K562 (cell line): ENCODE measurements around the gene PPT2. TPM values are rescaled to one million over a fixed set of nuclear protein-coding genes. Genes with fewer than 3 reads are reported as not detected.

ENCODE experiments used
- ATAC-seq: fragments of 200-7000 bp; cut with Tn5 transposase; 3 replicates; pipeline ENCODE4 v1.9.1; 2020; ENCODE audit warnings: moderate library complexity
- BruUV-seq: library from RNA; stranded (reverse); fragments of 400-500 nt; replicated peaks from 2 replicates; lab custom pipeline; 2021; lab: Mats Ljungman, UMichigan
- CTCF ChIA-PET: fragments of 300-600 bp; formaldehyde crosslinking; extraction: SDS; loops from one replicate; lab custom pipeline; 2021; ENCODE audit warnings: low intra/inter-chr PET ratio; lab: Yijun Ruan, JAX
- POLR2A ChIA-PET: fragments of 300-600, 350-650 bp; sonication (Branson Sonifier 250); formaldehyde crosslinking; extraction: SDS; loops from one replicate; lab custom pipeline; 2021; ENCODE audit warnings: antibody characterized with exemption, inconsistent platforms; lab: Yijun Ruan, JAX
- DNase-seq, 4 experiments: peaks; one replicate each; pipeline versions ENCODE4 v3.0.0 to v3.0.0-alpha.2; 2011 to 2018; ENCODE audit warnings: low spot score in 3 of 4, mixed read lengths in 3 of 4; ENCODE audit errors: extremely low read depth in 1 of 4
- FAIRE-seq: peaks from 2 replicates; lab custom pipeline; 2011; peaks lifted over from hg19 to GRCh38; lab: Jason Lieb, UNC
- H2AFZ ChIP-seq: 2 replicates; pipeline ENCODE4 v1.6.0; 2011; ENCODE audit warnings: low read depth, low read length, control low read depth, inconsistent platforms
- H3K27ac ChIP-seq: fragments of 200-600 bp; 3 replicates; pipeline ENCODE4 v1.8.0; 2011; ENCODE audit warnings: low read depth, mild to moderate bottlenecking, control low read depth, inconsistent platforms, low read length, moderate library complexity, mixed read lengths; ENCODE audit errors: extremely low read depth
- H3K27me3 ChIP-seq, 2 experiments: fragments of 300-600 bp in 1 of 2; 2 replicates in 1 of 2; 3 replicates in 1 of 2; pipeline versions ENCODE4 v1.6.0 to v1.8.0; 2011; ENCODE audit warnings: inconsistent platforms in 2 of 2, low read length in 2 of 2, mild to moderate bottlenecking in 1 of 2, mixed read lengths in 1 of 2, moderate library complexity in 1 of 2; ENCODE audit not compliant: control insufficient read depth in 2 of 2, insufficient read depth in 2 of 2
- H3K36me3 ChIP-seq: fragments of 300-600 bp; 3 replicates; pipeline ENCODE4 v1.8.0; 2011; ENCODE audit warnings: mild to moderate bottlenecking, low read length, inconsistent platforms; ENCODE audit not compliant: control insufficient read depth, insufficient read depth
- H3K4me1 ChIP-seq, 2 experiments: fragments of 200-600 bp in 1 of 2; replicated peaks in 1 of 2; 2 replicates in 1 of 2; 3 replicates in 1 of 2; pipeline versions ENCODE4 v1.5.1 to v1.8.0; 2011; ENCODE audit warnings: inconsistent platforms in 2 of 2, low read length in 2 of 2, mild to moderate bottlenecking in 1 of 2, mixed read lengths in 1 of 2, moderate library complexity in 1 of 2; ENCODE audit not compliant: control insufficient read depth in 2 of 2, insufficient read depth in 2 of 2
- H3K4me2 ChIP-seq: 2 replicates; pipeline ENCODE4 v1.6.1; 2011; ENCODE audit warnings: low read length, control low read depth, inconsistent platforms, mixed read lengths; ENCODE audit not compliant: insufficient read depth
- H3K4me3 ChIP-seq: fragments of 200-600 bp; sonication (generic), shearing (Covaris generic); 2 replicates; pipeline ENCODE4 v1.5.1; 2016; ENCODE audit warnings: control low read depth, inconsistent platforms
- H3K79me2 ChIP-seq: fragments of 200-600 bp; 3 replicates; pipeline ENCODE4 v1.8.0; 2011; ENCODE audit warnings: low read length, inconsistent platforms; ENCODE audit not compliant: control insufficient read depth, insufficient read depth
- H3K9ac ChIP-seq, 2 experiments: 2 replicates each; pipeline versions ENCODE4 v1.6.0 to v1.6.1; 2011; ENCODE audit warnings: low read depth in 2 of 2, low read length in 2 of 2, control low read depth in 1 of 2, inconsistent platforms in 1 of 2, mild to moderate bottlenecking in 1 of 2, mixed read lengths in 1 of 2; ENCODE audit not compliant: insufficient read depth in 1 of 2
- H3K9me1 ChIP-seq: one replicate; pipeline ENCODE4 v1.6.0; 2011; ENCODE audit warnings: inconsistent platforms, mild to moderate bottlenecking, low read length, moderate library complexity; ENCODE audit not compliant: control insufficient read depth, insufficient read depth
- H3K9me3 ChIP-seq: replicated peaks from 2 replicates; pipeline ENCODE4 v1.5.1; 2011; ENCODE audit warnings: low read depth, low read length, inconsistent platforms; ENCODE audit not compliant: control insufficient read depth, insufficient read depth
- H4K20me1 ChIP-seq: replicated peaks from 2 replicates; pipeline ENCODE4 v1.6.1; 2011; ENCODE audit warnings: low read length, inconsistent platforms, mixed read lengths; ENCODE audit not compliant: control insufficient read depth, insufficient read depth
- AFF1 ChIP-seq, 2 experiments: fragments of 450-650 bp; IDR thresholded peaks; 2 replicates each; pipeline ENCODE4 v1.6.1; 2018; ENCODE audit warnings: mild to moderate bottlenecking in 2 of 2, low read depth in 1 of 2; ENCODE audit not compliant: partially characterized antibody in 2 of 2
- ATF7 ChIP-seq: fragments of 450-650 bp; IDR thresholded peaks from 2 replicates; pipeline ENCODE4 v1.7.1; 2014; ENCODE audit warnings: mild to moderate bottlenecking, moderate library complexity
- CBX1 ChIP-seq: sonication (generic); IDR thresholded peaks from 2 replicates; pipeline ENCODE4 v1.6.1; 2016; ENCODE audit warnings: antibody characterized with exemption, low read depth, mild to moderate bottlenecking
- CEBPG ChIP-seq, 3 experiments: fragments of 200-800 bp in 1 of 3; sonication (Bioruptor generic) in 1 of 3; sonication (generic) in 1 of 3; formaldehyde crosslinking in 1 of 3; IDR thresholded peaks in 2 of 3; conservative IDR thresholded peaks in 1 of 3; 2 replicates each; pipeline versions ENCODE4 v1.6.1 to v1.8.0; 2016 to 2022; ENCODE audit warnings: missing compliant biosample characterization in 2 of 3, missing genetic modification characterization in 2 of 3, mild to moderate bottlenecking in 1 of 3, missing genetic modification reagents in 1 of 3
- EGR1 ChIP-seq: fragments of 450-650 bp; conservative IDR thresholded peaks from 2 replicates; pipeline ENCODE4 v1.6.1; 2017; ENCODE audit warnings: mild to moderate bottlenecking
- FOXK1 ChIP-seq: sonication (generic); formaldehyde crosslinking; IDR thresholded peaks from 2 replicates; pipeline ENCODE4 v1.8.0; 2022; ENCODE audit warnings: missing genetic modification reagents, mild to moderate bottlenecking, borderline replicate concordance
- HOXB6 ChIP-seq: fragments of 250-450 bp; sonication (Bioruptor Pico); IDR thresholded peaks from 2 replicates; pipeline ENCODE4 v1.5.1; 2022; ENCODE audit warnings: mild to moderate bottlenecking, borderline replicate concordance
- JUND ChIP-seq, 2 experiments: IDR thresholded peaks; 2 replicates in 1 of 2; 3 replicates in 1 of 2; pipeline ENCODE4 v1.6.1; 2011; ENCODE audit warnings: borderline replicate concordance in 2 of 2, low read depth in 2 of 2, low read length in 2 of 2, improper control_type of control experiment in 1 of 2, missing biosample characterization in 1 of 2, missing genetic modification characterization in 1 of 2, missing genetic modification reagents in 1 of 2
- KDM5B ChIP-seq: fragments of 200-600 bp; sonication (generic); IDR thresholded peaks from 2 replicates; pipeline ENCODE4 v1.6.1; 2012; ENCODE audit warnings: low read depth, mild to moderate bottlenecking, moderate library complexity, low read length, control low read depth, inconsistent platforms; ENCODE audit not compliant: insufficient replicate concordance
- MXI1 ChIP-seq: IDR thresholded peaks from 2 replicates; pipeline ENCODE4 v1.6.1; 2011; ENCODE audit warnings: low read depth, mild to moderate bottlenecking, improper control_type of control experiment, low read length
- NFRKB ChIP-seq: fragments of 450-650 bp; IDR thresholded peaks from 2 replicates; pipeline ENCODE4 v1.6.1; 2016; ENCODE audit warnings: low read depth
- NR4A1 ChIP-seq, 2 experiments: fragments of 250-450 bp in 1 of 2; fragments of 450-650 bp in 1 of 2; sonication (Bioruptor Pico) in 1 of 2; IDR thresholded peaks; 2 replicates each; pipeline versions ENCODE4 v1.4.0 to v1.6.1; 2016 to 2020; ENCODE audit warnings: mild to moderate bottlenecking in 2 of 2, missing compliant biosample characterization in 1 of 2, missing genetic modification characterization in 1 of 2, moderate library complexity in 1 of 2
- PRPF4 ChIP-seq: fragments of 200-400 bp; formaldehyde crosslinking; IDR thresholded peaks from one replicate; pipeline ENCODE4 v1.6.1; 2017; ENCODE audit warnings: low read length, low read depth, mild to moderate bottlenecking; ENCODE audit not compliant: insufficient read depth, poor library complexity, severe bottlenecking
- RFX7 ChIP-seq: fragments of 250-450 bp; sonication (Bioruptor Pico); IDR thresholded peaks from 2 replicates; pipeline ENCODE4 v1.5.1; 2021; ENCODE audit warnings: mild to moderate bottlenecking
- TCF7L2 ChIP-seq: fragments of 150-350 bp; IDR thresholded peaks from 2 replicates; pipeline ENCODE4 v1.6.1; 2016; ENCODE audit warnings: low read depth, mild to moderate bottlenecking, low read length, moderate library complexity
- TSC22D4 ChIP-seq: fragments of 450-650 bp; IDR thresholded peaks from 2 replicates; pipeline ENCODE4 v1.6.1; 2016; ENCODE audit warnings: missing genetic modification characterization, missing biosample characterization, control low read depth
- U2AF1 ChIP-seq: fragments of 200-400 bp; formaldehyde crosslinking; optimal IDR thresholded peaks from 2 replicates; pipeline ENCODE3; 2017; ENCODE audit warnings: mild to moderate bottlenecking, low read depth, low read length, moderate library complexity
- U2AF2 ChIP-seq: fragments of 200-400 bp; formaldehyde crosslinking; optimal IDR thresholded peaks from 2 replicates; pipeline ENCODE3; 2017; ENCODE audit warnings: low read depth, mild to moderate bottlenecking, low read length
- ZSCAN32 ChIP-seq: fragments of 450-650 bp; formaldehyde crosslinking; IDR thresholded peaks from 2 replicates; pipeline ENCODE4 v1.4.0; 2020; ENCODE audit warnings: mild to moderate bottlenecking, moderate library complexity
- WGBS: fragments of 100-300 bp; shearing (Covaris generic); methylation state at CpG from one replicate; pipeline ENCODE4 v1.1.6; 2016; ENCODE audit warnings: low coverage, mixed read lengths; ENCODE audit not compliant: insufficient coverage; ENCODE audit errors: missing lambda C conversion rate; 5-methylcytosine and 5-hydroxymethylcytosine counted together
- in situ Hi-C: fragments of 300-500 bp; cut with MboI; formaldehyde crosslinking; loops from 4 replicates; pipeline ENCODE4 v1.15.0; 2018; ENCODE audit warnings: inconsistent platforms, mixed read lengths
- intact Hi-C: fragments of 100-400 bp; cut with micrococcal nuclease; formaldehyde crosslinking; loops from 2 replicates; pipeline ENCODE4 v1.14.2; 2022
- polyA plus RNA-seq, 8 experiments: library from polyadenylated mRNA; depleted of rRNA in 4 of 8; stranded (reverse) in 5 of 8; unstranded in 3 of 8; fragments of >200 nt; fragmentation: Nextera tagmentation in 2 of 8; fragmentation: Illumina TruSeq in 1 of 8; extraction: Ambion mirVana in 2 of 8; extraction: Trizol in 1 of 8; gene quantifications; 2 replicates each; pipeline versions ENCODE4 v1.2.1 to v1.2.3, GENCODE V29; 2011 to 2014; ENCODE audit warnings: inconsistent platforms in 1 of 8, missing spikeins in 1 of 8
- total RNA-seq, 7 experiments: library from RNA; depleted of rRNA in 6 of 7; stranded (reverse); fragments of >200 nt in 6 of 7; fragmentation: Illumina TruSeq in 2 of 7; extraction: Trizol in 2 of 7; gene quantifications; 2 replicates each; pipeline versions ENCODE4 v1.2.1 to v1.2.3, GENCODE V29; 2011 to 2021; ENCODE audit warnings: low replicate concordance in 1 of 7

The PPT2 gene
- total and polyA plus RNA-seq, 9 of the 15 experiments (the other 6 are each of a cell fraction or from before 2014, with no cell fraction given) = 27.4 to 98.8 (median 69.9) TPM

DNA sequence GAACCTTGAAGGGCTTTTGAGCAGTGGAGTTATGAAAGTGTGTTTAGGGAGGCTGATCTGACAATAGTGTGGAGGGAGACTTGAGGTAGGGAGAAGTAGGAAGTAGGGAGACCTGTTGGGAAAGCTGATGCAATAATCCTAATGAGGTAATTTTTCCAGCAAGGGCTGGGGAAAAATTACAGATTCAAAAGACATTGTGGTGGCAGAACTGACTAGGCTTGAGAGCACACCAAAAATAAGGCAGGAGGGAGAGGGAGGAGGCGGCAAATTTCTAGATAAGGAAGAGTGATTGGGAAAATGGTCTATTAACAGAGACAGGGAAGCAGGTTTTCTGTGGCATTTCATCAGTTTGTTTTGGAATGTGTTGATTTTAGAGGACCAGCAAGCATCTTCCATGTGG, 7.7 kb upstream of the PPT2 start:
- H4K20me1 ChIP-seq = no peaks in the 10 kb centered on the region
- H3K9me1 ChIP-seq = no peaks in the 10 kb centered on the region
- WGBS = 20% methylated on average over 1 of the region's 1 CpG
- no peaks in the 10 kb centered on the region for H3K9me3 ChIP-seq
- in situ Hi-C loops = no loop called here
- CTCF ChIA-PET = no interaction called here
- DNase-seq (no peak), FAIRE-seq (no peak), ATAC-seq (no peak)
- 0 out of 2 replicates have a peak overlapping the region, but pooled peaks have one; percentile 3 for H2AFZ ChIP-seq
- H3K4me2 ChIP-seq = no peak overlapping the region
- POLR2A ChIA-PET = interaction anchor here (0.9 to 1.6 kb wide), 2 partner anchors 15 to 30 kb away, joined by 3 to 4 read pairs; no protein-coding TSS in a partner anchor
- H3K4me1 ChIP-seq = peaks cover 9 to 19% of the 10 kb centered on the region in 2 experiments
- no peaks in the 10 kb centered on the region for H3K36me3 ChIP-seq
- intact Hi-C loops = no loop called here
- no peak overlapping the region for H3K9ac ChIP-seq
- H3K27ac ChIP-seq = no peak overlapping the region
- H3K27me3 ChIP-seq = no peaks in the 10 kb centered on the region
- no peak overlapping the region for H3K4me3 ChIP-seq
- H3K79me2 ChIP-seq = no peaks in the 10 kb centered on the region
- no TSS peak for BruUV-seq
- TF ChIP-seq FOXK1 (CRISPR knock-in tag) = no peak
- TF ChIP-seq MXI1 = no peak
- peak in 1 of 2 experiments; percentile 11 for TF ChIP-seq AFF1 (IDR thresholded peaks at IDR 0.05; ENCODE audit: low read depth in 1 of 2, partially characterized antibody in 2 of 2)
- TF ChIP-seq ZSCAN32 (CRISPR knock-in tag) = peak; percentile 86
- no peak for TF ChIP-seq CBX1
- TF ChIP-seq U2AF1 = no peak
- TF ChIP-seq ATF7 = peak; percentile 64
- no peak for TF ChIP-seq EGR1
- TF ChIP-seq PRPF4 = no peak
- no peak for TF ChIP-seq TCF7L2
- TF ChIP-seq CEBPG (CRISPR knock-in tag; IDR thresholded peaks at IDR 0.05) = peak; percentile 60; the same call in 1 of the 2 replicates
- TF ChIP-seq CEBPG (tag; conservative IDR thresholded peaks at IDR 0.05 in 1 of 2, IDR thresholded peaks at IDR 0.05 in 1 of 2) = peak; percentile 93 to 96
- no peak for TF ChIP-seq RFX7 (CRISPR knock-in tag)
- TF ChIP-seq U2AF2 = no peak
- no peak for TF ChIP-seq NFRKB
- peak; percentile 38; the same call in 1 of the 2 replicates for TF ChIP-seq JUND (IDR thresholded peaks at IDR 0.05; ENCODE audit: borderline replicate concordance, low read depth, low read length)
- TF ChIP-seq JUND (tag; IDR thresholded peaks at IDR 0.05; ENCODE audit: borderline replicate concordance, low read depth, low read length) = no peak; the same call in 2 of the 3 replicates
- TF ChIP-seq KDM5B = no peak
- TF ChIP-seq HOXB6 (CRISPR knock-in tag) = no peak
- TF ChIP-seq TSC22D4 (tag) = no peak
- TF ChIP-seq NR4A1 (CRISPR knock-in tag; IDR thresholded peaks at IDR 0.05) = no peak
- no peak for TF ChIP-seq NR4A1 (tag; IDR thresholded peaks at IDR 0.05)
